ENCODE data around the gene GSTM2.

GSTM2 gene

DNA sequence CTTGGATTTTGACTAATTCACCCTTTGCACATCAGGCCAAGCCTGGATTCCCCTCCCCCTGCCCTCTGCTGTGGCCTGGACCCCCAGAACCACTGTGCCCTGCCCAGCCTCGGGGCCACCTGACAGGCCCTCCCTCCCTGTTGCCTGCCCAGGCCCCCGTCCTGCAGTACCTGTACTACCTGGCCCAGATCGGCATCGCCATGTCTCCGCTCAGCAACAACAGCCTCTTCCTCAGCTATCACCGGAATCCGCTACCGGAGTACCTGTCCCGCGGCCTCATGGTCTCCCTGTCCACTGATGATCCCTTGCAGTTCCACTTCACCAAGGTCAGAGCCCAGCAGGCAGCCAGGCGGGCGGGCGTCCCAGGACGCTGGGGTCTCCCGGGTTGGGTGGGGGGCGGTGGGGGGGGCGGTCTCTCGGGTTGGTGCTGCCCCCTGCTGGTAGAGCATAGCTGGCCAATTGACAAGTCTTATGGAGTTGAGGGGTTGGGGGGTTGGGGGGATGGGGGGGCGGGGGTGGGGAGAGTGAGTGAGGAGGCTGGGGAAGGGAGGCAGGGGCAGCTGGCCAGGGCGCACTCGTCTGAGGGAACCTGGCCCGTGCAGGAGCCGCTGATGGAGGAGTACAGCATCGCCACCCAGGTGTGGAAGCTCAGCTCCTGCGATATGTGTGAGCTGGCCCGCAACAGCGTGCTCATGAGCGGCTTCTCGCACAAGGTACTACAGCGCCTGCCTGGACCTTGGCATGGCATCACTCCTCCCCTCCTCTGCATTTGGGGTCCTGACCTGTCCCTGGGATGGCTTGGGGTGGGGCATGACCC lies 37.6 kb upstream of the GSTM2 start:
- H3K9ac ChIP-seq (ENCODE audit: low read length): no peak overlapping the region
- H2BK5ac ChIP-seq (ENCODE audit: low read depth, low read length, poor library complexity, severe bottlenecking): no peak overlapping the region
- DNase-seq: no peak
- H3K4me2 ChIP-seq (ENCODE audit: low read length, poor library complexity, severe bottlenecking): no peak overlapping the region
- H3K36me3 ChIP-seq (ENCODE audit: control insufficient read depth in 1 of 2, insufficient read depth in 2 of 2, low read depth in 1 of 2, low read length in 2 of 2): peaks cover 63 to 76% of the 10 kb centered on the region in 2 experiments
- no peak overlapping the region for H2AFZ ChIP-seq (ENCODE audit: low read depth, low read length)
- no peak overlapping the region for H2BK120ac ChIP-seq (ENCODE audit: low read depth, low read length)
- H3K4me3 ChIP-seq (ENCODE audit: insufficient read depth in 1 of 2, low read depth in 1 of 2, low read length in 2 of 2): no peak overlapping the region
- H2AK5ac ChIP-seq (ENCODE audit: low read length, severe bottlenecking): no peak overlapping the region
- H4K91ac ChIP-seq (ENCODE audit: low read length): no peak overlapping the region
- H3K27ac ChIP-seq (ENCODE audit: low read length, poor library complexity, severe bottlenecking): no peak overlapping the region
- H3K14ac ChIP-seq (ENCODE audit: low read length in 2 of 2): no peak overlapping the region
- no peak overlapping the region for H2BK12ac ChIP-seq (ENCODE audit: low read length in 2 of 2)
- peak overlapping the region; percentile 1 for H4K8ac ChIP-seq (ENCODE audit: low read length)
- no peak overlapping the region for H2BK15ac ChIP-seq (ENCODE audit: low read depth, poor library complexity, severe bottlenecking)
- H3K18ac ChIP-seq (ENCODE audit: low read depth in 1 of 2, low read length in 2 of 2): no peak overlapping the region
- H3K9me3 ChIP-seq (ENCODE audit: control insufficient read depth, low read length): no peaks in the 10 kb centered on the region
- 95% methylated on average over 20 of the region's 30 CpGs for WGBS
- no peak overlapping the region for H3K23ac ChIP-seq (ENCODE audit: low read length in 2 of 2)
- H3K79me1 ChIP-seq (replicated peaks; ENCODE audit: low read length, poor library complexity, severe bottlenecking): peaks cover 40% of the 10 kb centered on the region
- no peak overlapping the region for H3K4ac ChIP-seq (ENCODE audit: low read depth in 1 of 2, low read length in 2 of 2)
- H3K4me1 ChIP-seq (ENCODE audit: control insufficient read depth, insufficient read depth, low read depth, low read length): peaks cover 38% of the 10 kb centered on the region
- H3K27me3 ChIP-seq (ENCODE audit: control insufficient read depth in 1 of 2, insufficient read depth in 1 of 2, low read length in 2 of 2): no peaks in the 10 kb centered on the region

DNA sequence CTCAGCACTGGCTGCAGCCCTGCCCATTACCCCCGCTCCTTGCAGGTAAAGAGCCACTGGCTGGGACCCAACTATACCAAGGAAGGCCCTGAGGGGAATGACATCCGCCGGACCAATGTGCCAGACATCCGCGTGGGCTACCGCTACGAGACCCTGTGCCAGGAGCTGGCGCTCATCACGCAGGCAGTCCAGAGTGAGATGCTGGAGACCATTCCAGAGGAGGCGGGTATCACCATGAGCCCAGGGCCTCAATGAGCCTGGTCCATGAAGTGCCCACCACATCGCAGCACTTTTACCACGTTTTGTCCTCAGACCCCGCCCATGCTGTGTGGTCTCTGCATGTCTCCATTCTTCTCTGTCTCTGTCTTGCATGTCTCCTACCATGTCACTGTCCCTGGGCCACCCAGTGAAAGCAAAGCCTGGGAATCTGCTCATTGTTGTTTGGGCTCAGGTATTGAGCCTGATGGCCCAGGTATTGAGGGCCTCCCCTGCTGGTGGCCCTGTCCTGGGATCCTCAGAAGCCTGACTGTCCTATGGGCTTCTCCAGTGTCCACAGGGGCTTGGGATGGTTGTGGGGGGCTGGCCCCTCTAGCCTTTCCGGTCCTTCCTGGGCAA lies 36.9 kb upstream of the GSTM2 start:
- Histone ChIP-seq H2BK120ac (ENCODE audit: low read depth, low read length) (no peak overlapping the region), H3K4me2 (ENCODE audit: low read length, poor library complexity, severe bottlenecking) (no peak overlapping the region), H3K4me3 (ENCODE audit: insufficient read depth in 1 of 2, low read depth in 1 of 2, low read length in 2 of 2) (no peak overlapping the region), H3K4me1 (ENCODE audit: control insufficient read depth, insufficient read depth, low read depth, low read length) (peaks cover 37% of the 10 kb centered on the region), H3K9me3 (ENCODE audit: control insufficient read depth, low read length) (no peaks in the 10 kb centered on the region), H2AFZ (ENCODE audit: low read depth, low read length) (no peak overlapping the region), H3K27me3 (ENCODE audit: control insufficient read depth in 1 of 2, insufficient read depth in 1 of 2, low read length in 2 of 2) (no peaks in the 10 kb centered on the region), H3K18ac (ENCODE audit: low read depth in 1 of 2, low read length in 2 of 2) (no peak overlapping the region), H2BK15ac (ENCODE audit: low read depth, poor library complexity, severe bottlenecking) (no peak overlapping the region), H4K91ac (ENCODE audit: low read length) (no peak overlapping the region), H3K79me1 (replicated peaks; ENCODE audit: low read length, poor library complexity, severe bottlenecking) (peaks cover 39% of the 10 kb centered on the region), H3K9ac (ENCODE audit: low read length) (no peak overlapping the region), H3K4ac (ENCODE audit: low read depth in 1 of 2, low read length in 2 of 2) (no peak overlapping the region), H4K8ac (ENCODE audit: low read length) (no peak overlapping the region), H2AK5ac (ENCODE audit: low read length, severe bottlenecking) (no peak overlapping the region), H2BK5ac (ENCODE audit: low read depth, low read length, poor library complexity, severe bottlenecking) (no peak overlapping the region), H3K14ac (ENCODE audit: low read length in 2 of 2) (no peak overlapping the region), H3K27ac (ENCODE audit: low read length, poor library complexity, severe bottlenecking) (no peak overlapping the region), H3K23ac (ENCODE audit: low read length in 2 of 2) (no peak overlapping the region), H3K36me3 (ENCODE audit: control insufficient read depth in 1 of 2, insufficient read depth in 2 of 2, low read depth in 1 of 2, low read length in 2 of 2) (peaks cover 62 to 69% of the 10 kb centered on the region in 2 experiments), H2BK12ac (ENCODE audit: low read length in 2 of 2) (no peak overlapping the region)
- no peak for DNase-seq
- 98% methylated on average over 14 of the region's 14 CpGs for WGBS

DNA sequence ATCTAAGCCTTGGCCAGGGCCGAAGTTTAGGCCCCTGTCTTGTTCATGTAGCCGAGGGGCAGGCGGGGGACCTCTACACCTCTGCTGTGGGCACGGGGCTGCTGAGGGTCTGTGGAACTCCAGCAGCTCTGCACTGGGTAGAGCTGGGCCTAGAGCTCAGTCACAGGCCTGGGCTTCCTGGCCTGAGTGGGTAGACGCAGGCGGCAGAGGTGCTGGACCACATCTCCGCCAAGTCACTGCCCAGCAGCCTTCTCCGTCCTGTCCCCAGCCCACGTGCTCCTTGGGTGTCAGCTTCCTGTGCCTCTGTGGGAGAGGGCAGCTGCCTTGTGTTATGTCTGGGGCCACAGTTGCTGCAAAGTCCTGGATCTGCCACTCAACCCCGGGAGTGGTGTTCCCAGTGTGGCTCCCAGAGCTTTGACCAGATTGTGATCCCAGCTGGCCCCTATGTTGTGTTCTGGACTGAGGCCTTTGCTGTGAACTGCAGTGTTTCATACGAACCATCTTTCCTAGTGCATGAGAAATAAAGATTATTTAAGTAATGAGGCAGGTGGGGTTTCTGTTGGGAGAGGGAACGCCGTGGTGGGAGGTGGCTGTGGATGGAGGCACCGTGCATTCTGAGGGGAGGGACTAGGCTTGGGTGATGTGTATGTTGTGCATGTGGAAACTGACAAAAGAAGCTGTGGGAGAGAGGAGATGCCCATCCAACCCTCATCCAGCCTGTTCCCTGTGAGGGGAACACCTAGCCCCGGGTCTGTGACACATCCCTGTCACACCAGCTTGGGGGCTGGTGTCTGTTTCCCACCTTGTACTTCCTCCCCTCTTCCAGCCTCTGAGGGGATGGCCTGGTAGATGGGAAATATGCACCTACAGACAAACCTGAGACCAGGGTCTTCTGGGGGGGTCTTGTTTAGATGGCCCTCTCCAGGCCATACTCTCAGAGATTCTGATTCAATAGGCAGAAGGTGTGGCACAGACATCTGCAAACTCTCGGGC lies 36.0 kb upstream of the GSTM2 start:
- Histone ChIP-seq H3K36me3 (ENCODE audit: control insufficient read depth in 1 of 2, insufficient read depth in 2 of 2, low read depth in 1 of 2, low read length in 2 of 2) (peaks cover 54 to 61% of the 10 kb centered on the region in 2 experiments), H3K27me3 (ENCODE audit: control insufficient read depth in 1 of 2, insufficient read depth in 1 of 2, low read length in 2 of 2) (no peaks in the 10 kb centered on the region), H3K27ac (ENCODE audit: low read length, poor library complexity, severe bottlenecking) (no peak overlapping the region), H3K4me3 (ENCODE audit: insufficient read depth in 1 of 2, low read depth in 1 of 2, low read length in 2 of 2) (no peak overlapping the region), H3K4me2 (ENCODE audit: low read length, poor library complexity, severe bottlenecking) (no peak overlapping the region), H2AFZ (ENCODE audit: low read depth, low read length) (no peak overlapping the region), H3K4me1 (ENCODE audit: control insufficient read depth, insufficient read depth, low read depth, low read length) (peaks cover 39% of the 10 kb centered on the region), H3K23ac (ENCODE audit: low read length in 2 of 2) (no peak overlapping the region), H3K9me3 (ENCODE audit: control insufficient read depth, low read length) (no peaks in the 10 kb centered on the region), H2AK5ac (ENCODE audit: low read length, severe bottlenecking) (no peak overlapping the region), H2BK120ac (ENCODE audit: low read depth, low read length) (no peak overlapping the region), H3K18ac (ENCODE audit: low read depth in 1 of 2, low read length in 2 of 2) (no peak overlapping the region), H4K91ac (ENCODE audit: low read length) (no peak overlapping the region), H2BK12ac (ENCODE audit: low read length in 2 of 2) (no peak overlapping the region), H3K14ac (ENCODE audit: low read length in 2 of 2) (no peak overlapping the region), H2BK5ac (ENCODE audit: low read depth, low read length, poor library complexity, severe bottlenecking) (no peak overlapping the region), H3K79me1 (replicated peaks; ENCODE audit: low read length, poor library complexity, severe bottlenecking) (peaks cover 36% of the 10 kb centered on the region), H2BK15ac (ENCODE audit: low read depth, poor library complexity, severe bottlenecking) (no peak overlapping the region), H3K9ac (ENCODE audit: low read length) (no peak overlapping the region), H4K8ac (ENCODE audit: low read length) (no peak overlapping the region), H3K4ac (ENCODE audit: low read depth in 1 of 2, low read length in 2 of 2) (no peak overlapping the region)
- WGBS: 89% methylated on average over 15 of the region's 16 CpGs
- no peak for DNase-seq

Data from mesenchymal stem cell (in vitro differentiated cells and primary cell).